HepG2 (cell line): ENCODE data around the gene CD207. TPM values are rescaled to one million over a fixed set of nuclear protein-coding genes. Genes with fewer than 3 reads are reported as not detected.
A peak's percentile ranks its signal among the peaks of the same experiment; 100 is the strongest.

Source experiments
- CCDC6 ChIP-seq: sonication (generic); formaldehyde crosslinking; IDR thresholded peaks from 2 replicates; pipeline ENCODE4 v1.8.1; 2022; ENCODE audit warnings: mild to moderate bottlenecking, missing genetic modification reagents, moderate library complexity
- CENPT ChIP-seq: sonication (generic); formaldehyde crosslinking; IDR thresholded peaks from 2 replicates; pipeline ENCODE4 v1.8.0; 2022; ENCODE audit warnings: low read depth, mild to moderate bottlenecking, moderate library complexity, missing genetic modification reagents
- ELF4 ChIP-seq: sonication (generic); formaldehyde crosslinking; IDR thresholded peaks from 2 replicates; pipeline ENCODE4 v1.5.0; 2020; ENCODE audit warnings: missing genetic modification reagents, mild to moderate bottlenecking, moderate library complexity, borderline replicate concordance
- HIC2 ChIP-seq: sonication (generic); formaldehyde crosslinking; IDR thresholded peaks from 2 replicates; pipeline ENCODE4 v1.9.0; 2022; ENCODE audit warnings: low read depth, missing genetic modification reagents
- HNF4A ChIP-seq: sonication (generic); formaldehyde crosslinking; IDR thresholded peaks from 2 replicates; pipeline ENCODE4 v1.4.0; 2020; ENCODE audit warnings: missing genetic modification reagents
- HNRNPK ChIP-seq: fragments of 200-400 bp; formaldehyde crosslinking; IDR thresholded peaks from 2 replicates; pipeline ENCODE4 v1.6.1; 2018; ENCODE audit warnings: low read length, low read depth, moderate library complexity, mild to moderate bottlenecking; ENCODE audit not compliant: poor library complexity, severe bottlenecking
- JARID2 ChIP-seq: sonication (generic); formaldehyde crosslinking; IDR thresholded peaks from 2 replicates; pipeline ENCODE4 v1.8.1; 2023; ENCODE audit warnings: missing genetic modification reagents, inconsistent platforms; ENCODE audit not compliant: insufficient replicate concordance
- MAFK ChIP-seq, 2 experiments: IDR thresholded peaks in 1 of 2; conservative IDR thresholded peaks in 1 of 2; 2 replicates each; pipeline ENCODE4 v1.6.1; 2011; ENCODE audit warnings: improper control_type of control experiment in 2 of 2, low read length in 2 of 2
- MBNL3 ChIP-seq: fragments of 250-450 bp; sonication (Bioruptor Pico); conservative IDR thresholded peaks from 2 replicates; pipeline ENCODE4 v1.8.0; 2022; ENCODE audit warnings: mild to moderate bottlenecking, inconsistent platforms
- MYPOP ChIP-seq: sonication (generic); formaldehyde crosslinking; IDR thresholded peaks from 2 replicates; pipeline ENCODE4 v1.8.1; 2023; ENCODE audit warnings: mild to moderate bottlenecking, moderate library complexity, missing genetic modification reagents
- ONECUT2 ChIP-seq: sonication (generic); formaldehyde crosslinking; IDR thresholded peaks from 2 replicates; pipeline ENCODE4 v1.4.0; 2020; ENCODE audit warnings: missing genetic modification reagents
- SATB2 ChIP-seq: sonication (generic); formaldehyde crosslinking; IDR thresholded peaks from 2 replicates; pipeline ENCODE4 v1.5.0; 2020; ENCODE audit warnings: missing genetic modification reagents
- SCMH1 ChIP-seq: sonication (generic); formaldehyde crosslinking; IDR thresholded peaks from 2 replicates; pipeline ENCODE4 v1.9.0; 2021; ENCODE audit warnings: missing genetic modification reagents, mild to moderate bottlenecking, borderline replicate concordance
- YEATS4 ChIP-seq: sonication (generic); formaldehyde crosslinking; IDR thresholded peaks from 2 replicates; pipeline ENCODE4 v1.4.0; 2020; ENCODE audit warnings: missing genetic modification reagents, borderline replicate concordance
- ZFP90 ChIP-seq: sonication (generic); formaldehyde crosslinking; IDR thresholded peaks from 2 replicates; pipeline ENCODE4 v1.8.0; 2022; ENCODE audit warnings: missing genetic modification reagents, mild to moderate bottlenecking, inconsistent platforms, borderline replicate concordance
- ZMAT3 ChIP-seq: sonication (generic); formaldehyde crosslinking; conservative IDR thresholded peaks from 2 replicates; pipeline ENCODE4 v1.7.0; 2021; ENCODE audit warnings: missing genetic modification reagents
- ZNF142 ChIP-seq: sonication (generic); formaldehyde crosslinking; IDR thresholded peaks from 2 replicates; pipeline ENCODE4 v1.4.0; 2020; ENCODE audit warnings: missing genetic modification reagents
- ZNF335 ChIP-seq: sonication (generic); formaldehyde crosslinking; IDR thresholded peaks from 2 replicates; pipeline ENCODE4 v1.4.0; 2020; ENCODE audit warnings: missing genetic modification reagents
- ZNF446 ChIP-seq: sonication (generic); formaldehyde crosslinking; IDR thresholded peaks from 2 replicates; pipeline ENCODE4 v1.5.0; 2020; ENCODE audit warnings: mild to moderate bottlenecking, missing genetic modification reagents
- ZNF788 ChIP-seq: sonication (generic); formaldehyde crosslinking; IDR thresholded peaks from 2 replicates; pipeline ENCODE4 v1.5.0; 2020; ENCODE audit warnings: mild to moderate bottlenecking, missing genetic modification reagents, borderline replicate concordance
- polyA plus RNA-seq, 8 experiments: library from polyadenylated mRNA; depleted of rRNA in 3 of 8; stranded (reverse) in 7 of 8; unstranded in 1 of 8; fragments of >200 nt; fragmentation: Illumina TruSeq in 4 of 8; extraction: Trizol in 4 of 8; gene quantifications; 2 replicates each; pipeline versions ENCODE4 v1.2.1 to v1.2.3, GENCODE V29; 2011 to 2016; ENCODE audit warnings: low read depth in 4 of 8, missing spikeins in 1 of 8, mixed read lengths in 1 of 8; ENCODE audit not compliant: insufficient read depth in 1 of 8
- total RNA-seq, 5 experiments: library from RNA; depleted of rRNA; stranded (reverse); fragments of >200 nt; fragmentation: Illumina TruSeq; extraction: Trizol; gene quantifications; 2 replicates each; pipeline ENCODE4 v1.2.3, GENCODE V29; 2016; ENCODE audit warnings: low read depth in 1 of 5

The CD207 gene
- total and polyA plus RNA-seq, 2 of the 13 experiments (the other 11 are each of a cell fraction or from before 2014, with no cell fraction given), result 0.09 to 0.15 TPM

GRCh38 chr2:70807102-70807827 is 28.4 kb downstream of the CD207 start (continued):
- TF ChIP-seq MYPOP (CRISPR knock-in tag), result peak; percentile 70; the same call in 1 of the 2 replicates
- no peak for TF ChIP-seq ZNF446 (CRISPR knock-in tag)
- no peak for TF ChIP-seq CENPT (CRISPR knock-in tag)
- TF ChIP-seq ELF4 (CRISPR knock-in tag), result peak; percentile 84; the same call in 1 of the 2 replicates
- TF ChIP-seq HIC2 (CRISPR knock-in tag), result peak; percentile 96; the same call in 1 of the 2 replicates
- TF ChIP-seq ZFP90, result peak; percentile 64; the same call in 1 of the 2 replicates
- no peak for TF ChIP-seq MBNL3 (CRISPR knock-in tag)
- peak; percentile 68; the same call in 1 of the 2 replicates for TF ChIP-seq ZNF142
- TF ChIP-seq YEATS4 (CRISPR knock-in tag), result peak; percentile 56; the same call in 1 of the 2 replicates
- TF ChIP-seq ZNF335, result no peak
- 0 out of 2 replicates have a peak, but pooled peaks have one; percentile 51 for TF ChIP-seq SATB2
- no peak; the same call in none of the 2 replicates for TF ChIP-seq ZMAT3 (CRISPR knock-in tag)
- TF ChIP-seq CCDC6 (CRISPR knock-in tag), result peak; percentile 68; the same call in 1 of the 2 replicates
- TF ChIP-seq SCMH1, result no peak
- peak; percentile 70 for TF ChIP-seq ONECUT2
- TF ChIP-seq MAFK (conservative IDR thresholded peaks at IDR 0.05 in 1 of 2, IDR thresholded peaks at IDR 0.05 in 1 of 2; ENCODE audit: low read length in 2 of 2), result peak in 1 of 2 experiments; percentile 34; a peak in 2 of 4 replicates
- peak; percentile 91 for TF ChIP-seq HNF4A
- TF ChIP-seq JARID2, result no peak
- no peak for TF ChIP-seq HNRNPK
- peak; percentile 83; the same call in 1 of the 2 replicates for TF ChIP-seq ZNF788 (CRISPR knock-in tag)
